ENCODE data around the gene LSP1. TPM values are rescaled to one million over a fixed set of nuclear protein-coding genes. Genes with fewer than 3 reads are reported as not detected.
A peak's percentile ranks its signal among the peaks of the same experiment; 100 is the strongest.

LSP1 gene
- total and polyA plus RNA-seq, 5 donors: 7.6 to 18.3 (median 13.8) TPM

GRCh38 chr11:1838077-1838425, 14.8 kb upstream of the LSP1 start:
- no peaks in the 10 kb centered on the region for H3K27me3 ChIP-seq (ENCODE audit: control insufficient read depth, insufficient read depth)
- no peaks in the 10 kb centered on the region for H3K9me3 ChIP-seq (ENCODE audit: control insufficient read depth, low read length)
- ATAC-seq: no peak
- no peak overlapping the region for H3K27ac ChIP-seq (ENCODE audit: low read length)
- no peak overlapping the region for H3K4me3 ChIP-seq (ENCODE audit: low read length)
- intact Hi-C loops (cut with DNase I): loop anchor here in 3 of 4 donors (5.0 to 10.0 kb wide), 3 partner anchors 186 to 317 kb away; no protein-coding TSS in a partner anchor
- DNase-seq: peak in 1 of 3 donors; percentile 60
- H3K4me1 ChIP-seq (ENCODE audit: control insufficient read depth, insufficient read depth, low read length): no peaks in the 10 kb centered on the region
- WGBS: 59% methylated on average over 17 of the region's 17 CpGs

- DNase-seq: peak; percentile 16 to 67 (median 58)
- Histone ChIP-seq H3K9me3 (ENCODE audit: control insufficient read depth, low read length) (no peaks in the 10 kb centered on the region), H3K4me3 (ENCODE audit: low read length) (no peak within 1 kb of the TSS), H3K27ac (ENCODE audit: low read length) (no peak within 1 kb of the TSS), H3K4me1 (ENCODE audit: control insufficient read depth, insufficient read depth, low read length) (no peaks in the 10 kb centered on the region), H3K27me3 (ENCODE audit: control insufficient read depth, insufficient read depth) (no peaks in the 10 kb centered on the region)
- ATAC-seq: no peak
- intact Hi-C loops (cut with DNase I): loop anchor here in 3 of 4 donors (5.0 to 10.0 kb wide), 3 partner anchors 186 to 316 kb away; no protein-coding TSS in a partner anchor
- 89% methylated on average over 32 of the region's 32 CpGs for WGBS
These were observed 14.3 kb upstream of the LSP1 start, which contains the start of gene TNNI2 for GRCh38 chr11:1838426-1839144. TSS of gene TNNI2 (plus strand) at chr11:1838981. CDS start at chr11:1839697, 716 bp downstream.

GRCh38 chr11:1839204-1839923, 13.5 kb upstream of the LSP1 start:
- 75% methylated on average over 12 of the region's 12 CpGs for WGBS
- no peak for ATAC-seq
- no peaks in the 10 kb centered on the region for H3K9me3 ChIP-seq (ENCODE audit: control insufficient read depth, low read length)
- no peak overlapping the region for H3K27ac ChIP-seq (ENCODE audit: low read length)
- H3K4me3 ChIP-seq (ENCODE audit: low read length): no peak overlapping the region
- peak; percentile 4 to 27 (median 17) for DNase-seq
- intact Hi-C loops (cut with DNase I): loop anchor here in 3 of 4 donors (5.0 to 10.0 kb wide), 3 partner anchors 187 to 315 kb away; no protein-coding TSS in a partner anchor
- no peaks in the 10 kb centered on the region for H3K4me1 ChIP-seq (ENCODE audit: control insufficient read depth, insufficient read depth, low read length)
- no peaks in the 10 kb centered on the region for H3K27me3 ChIP-seq (ENCODE audit: control insufficient read depth, insufficient read depth)

- no peaks in the 10 kb centered on the region for H3K4me1 ChIP-seq (ENCODE audit: control insufficient read depth, insufficient read depth, low read length)
- intact Hi-C loops (cut with DNase I): loop anchor here in 3 of 4 donors (5.0 to 10.0 kb wide), 6 partner anchors 47 to 315 kb away; partner anchors contain the start of genes MRPL23 (in 1 of the 3) and PRR33 (in 1 of the 3)
- DNase-seq (peak; percentile 51 to 85 (median 79)), ATAC-seq (no peak)
- H3K27me3 ChIP-seq (ENCODE audit: control insufficient read depth, insufficient read depth): no peaks in the 10 kb centered on the region
- no peak overlapping the region for H3K27ac ChIP-seq (ENCODE audit: low read length)
- H3K4me3 ChIP-seq (ENCODE audit: low read length): no peak overlapping the region
- 85% methylated on average over 26 of the region's 26 CpGs for WGBS
- H3K9me3 ChIP-seq (ENCODE audit: control insufficient read depth, low read length): no peaks in the 10 kb centered on the region
These were observed 12.7 kb upstream of the LSP1 start for GRCh38 chr11:1839924-1840779.

- Histone ChIP-seq H3K27ac (ENCODE audit: low read length) (no peak overlapping the region), H3K4me3 (ENCODE audit: low read length) (no peak overlapping the region), H3K9me3 (ENCODE audit: control insufficient read depth, low read length) (no peaks in the 10 kb centered on the region), H3K27me3 (ENCODE audit: control insufficient read depth, insufficient read depth) (no peaks in the 10 kb centered on the region), H3K4me1 (ENCODE audit: control insufficient read depth, insufficient read depth, low read length) (no peaks in the 10 kb centered on the region)
- DNase-seq (peak; percentile 11 to 66 (median 46)), ATAC-seq (no peak)
- WGBS: 95% methylated on average over 37 of the region's 37 CpGs
- intact Hi-C loops (cut with DNase I): loop anchor here in 2 of 4 donors (5.0 to 10.0 kb wide), 4 partner anchors 46 to 311 kb away; partner anchors contain the start of genes MRPL23 (in 1 of the 2) and PRR33 (in 1 of the 2)
These were observed 12.0 kb upstream of the LSP1 start for GRCh38 chr11:1840780-1841480.

DNA sequence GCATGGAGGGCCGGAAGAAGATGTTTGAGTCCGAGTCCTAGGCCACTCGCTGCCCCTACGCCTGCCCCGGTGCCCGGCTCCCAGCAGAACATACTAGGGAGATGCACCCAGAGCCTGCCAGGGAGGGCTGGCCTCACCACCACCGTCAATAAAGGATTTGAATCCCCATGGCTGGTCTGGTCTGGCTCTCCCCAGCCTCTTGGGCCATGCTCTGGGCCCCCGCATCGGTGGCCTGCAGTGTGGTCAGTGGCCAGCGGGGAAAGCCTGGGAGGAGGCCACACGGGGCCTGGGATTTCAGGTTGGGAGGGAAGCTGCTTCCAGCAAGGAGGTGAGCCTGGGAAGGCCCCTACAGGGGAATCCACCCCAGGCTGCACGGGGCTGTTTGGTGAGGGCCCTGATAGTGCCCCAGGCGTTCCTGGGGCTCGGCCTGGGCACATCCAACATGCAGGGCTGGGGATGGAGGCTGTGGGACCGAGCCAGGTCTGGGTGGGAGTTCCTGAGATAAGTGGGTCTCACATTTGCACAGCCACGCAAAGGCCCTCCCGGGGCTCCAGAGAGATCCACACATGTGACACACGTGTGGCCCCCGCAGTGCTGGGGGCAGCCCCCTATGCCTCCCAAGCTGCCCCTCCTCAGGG, 11.3 kb upstream of the LSP1 start:
- ATAC-seq (no peak), DNase-seq (peak; percentile 10 to 41 (median 22))
- Histone ChIP-seq H3K9me3 (ENCODE audit: control insufficient read depth, low read length) (no peaks in the 10 kb centered on the region), H3K27me3 (ENCODE audit: control insufficient read depth, insufficient read depth) (no peaks in the 10 kb centered on the region), H3K4me3 (ENCODE audit: low read length) (no peak overlapping the region), H3K27ac (ENCODE audit: low read length) (no peak overlapping the region), H3K4me1 (ENCODE audit: control insufficient read depth, insufficient read depth, low read length) (no peaks in the 10 kb centered on the region)
- 91% methylated on average over 19 of the region's 19 CpGs for WGBS
- intact Hi-C loops (cut with DNase I): loop anchor here in 2 of 4 donors (5.0 to 10.0 kb wide), 4 partner anchors 46 to 311 kb away; partner anchors contain the start of genes MRPL23 (in 1 of the 2) and PRR33 (in 1 of the 2)

DNA sequence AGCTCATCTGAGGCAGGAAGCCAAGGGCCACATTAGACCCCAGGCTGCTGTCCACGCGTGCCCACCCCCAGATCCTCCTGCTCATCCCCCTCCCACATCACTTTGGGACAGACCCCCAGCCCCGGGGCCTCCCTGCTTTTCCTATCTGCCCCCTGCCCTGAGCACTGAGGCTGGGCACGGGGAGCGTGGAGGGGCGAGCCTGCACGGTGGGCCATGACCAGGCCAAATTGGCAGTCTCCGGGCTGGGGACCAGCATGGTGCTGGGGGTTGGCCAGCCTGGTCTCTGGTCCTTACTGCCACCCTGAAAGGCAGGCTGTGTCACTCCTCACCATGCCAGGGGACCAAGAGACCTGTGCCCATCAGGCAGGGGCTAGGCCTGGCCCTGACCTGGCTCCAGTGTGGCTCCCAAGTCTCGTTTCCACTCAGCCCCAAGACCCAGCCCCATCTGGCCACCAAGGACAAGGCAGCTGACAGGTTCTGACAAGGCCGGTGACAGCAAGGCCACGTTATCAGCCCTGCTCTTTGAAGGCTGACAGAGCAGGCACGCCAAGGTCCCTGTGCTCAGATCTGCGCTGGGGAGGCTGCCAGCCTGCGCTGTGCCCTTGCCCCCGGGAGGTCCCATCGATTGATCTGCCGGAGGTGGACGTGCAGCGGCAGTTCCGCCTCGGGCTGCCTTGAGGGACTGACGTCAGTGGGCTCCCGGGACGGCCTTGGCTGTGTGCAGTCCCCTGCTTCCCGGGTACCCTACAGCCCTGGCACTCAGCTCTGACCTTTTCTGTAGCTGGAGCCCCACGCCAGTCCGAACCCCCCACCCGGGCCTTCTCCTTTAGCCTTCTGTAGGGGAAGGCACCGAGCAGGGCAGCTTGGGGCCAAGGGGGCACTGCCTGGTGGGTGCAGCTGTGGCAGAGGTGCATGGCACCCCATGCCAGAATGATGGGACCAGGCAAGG, 10.5 kb upstream of the LSP1 start:
- Histone ChIP-seq H3K9me3 (ENCODE audit: control insufficient read depth, low read length) (no peaks in the 10 kb centered on the region), H3K27ac (ENCODE audit: low read length) (no peak overlapping the region), H3K4me1 (ENCODE audit: control insufficient read depth, insufficient read depth, low read length) (no peaks in the 10 kb centered on the region), H3K4me3 (ENCODE audit: low read length) (no peak overlapping the region), H3K27me3 (ENCODE audit: control insufficient read depth, insufficient read depth) (no peaks in the 10 kb centered on the region)
- intact Hi-C loops (cut with DNase I): loop anchor here in 2 of 4 donors (5.0 to 10.0 kb wide), 4 partner anchors 45 to 310 kb away; partner anchors contain the start of genes MRPL23 (in 1 of the 2) and PRR33 (in 1 of the 2)
- 78% methylated on average over 29 of the region's 29 CpGs for WGBS
- peak; percentile 35 to 48 for ATAC-seq
- peak; percentile 54 to 78 (median 75) for DNase-seq

DNA sequence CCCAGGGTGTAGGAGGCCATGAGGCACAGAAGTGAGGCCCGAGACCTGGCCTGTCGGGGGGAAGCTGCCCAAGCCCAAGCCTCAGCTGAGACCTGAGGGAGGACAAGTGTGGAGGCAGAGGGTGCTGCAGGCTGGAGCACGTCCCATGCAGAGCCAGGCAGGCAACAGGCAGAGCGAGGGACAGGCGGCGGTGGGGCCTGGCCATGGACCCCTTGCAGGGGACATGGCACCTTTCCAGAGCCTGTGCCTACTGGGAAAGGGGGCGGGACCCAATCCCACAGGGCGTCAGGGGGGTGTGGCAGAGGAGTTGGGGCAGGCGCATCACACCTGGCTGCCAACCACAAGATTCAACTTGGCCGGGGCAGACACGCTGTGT, 9.8 kb upstream of the LSP1 start:
- ATAC-seq (no peak), DNase-seq (peak; percentile 10 to 56 (median 36))
- Histone ChIP-seq H3K27me3 (ENCODE audit: control insufficient read depth, insufficient read depth) (no peaks in the 10 kb centered on the region), H3K27ac (ENCODE audit: low read length) (no peak overlapping the region), H3K9me3 (ENCODE audit: control insufficient read depth, low read length) (no peaks in the 10 kb centered on the region), H3K4me3 (ENCODE audit: low read length) (no peak overlapping the region), H3K4me1 (ENCODE audit: control insufficient read depth, insufficient read depth, low read length) (no peaks in the 10 kb centered on the region)
- intact Hi-C loops (cut with DNase I): loop anchor here in 2 of 4 donors (5.0 to 10.0 kb wide), 4 partner anchors 44 to 309 kb away; partner anchors contain the start of genes MRPL23 (in 1 of the 2) and PRR33 (in 1 of the 2)
- 76% methylated on average over 11 of the region's 11 CpGs for WGBS

DNA sequence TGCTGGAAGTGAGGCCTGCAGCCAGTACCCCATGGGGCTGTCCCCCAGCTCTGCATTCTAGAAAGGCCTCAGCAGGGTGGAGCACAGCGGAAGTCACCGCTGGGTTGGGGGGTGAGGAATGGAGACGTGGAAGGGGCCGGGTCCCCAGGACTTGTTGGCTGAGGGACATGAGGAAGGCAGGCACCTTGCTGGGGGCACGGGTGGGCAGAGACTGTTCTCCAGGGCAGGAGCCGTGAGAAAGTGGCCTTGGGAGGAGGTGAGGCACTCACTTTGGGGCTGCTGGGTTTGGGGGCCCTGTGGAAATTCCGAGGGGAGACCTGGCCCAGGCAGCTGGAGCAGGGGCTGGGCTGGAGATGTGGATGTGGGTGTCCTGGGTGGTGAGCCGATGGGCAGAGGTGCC, 9.1 kb upstream of the LSP1 start:
- WGBS: 85% methylated on average over 8 of the region's 8 CpGs
- intact Hi-C loops (cut with DNase I): loop anchor here in 2 of 4 donors (5.0 to 10.0 kb wide), 4 partner anchors 44 to 309 kb away; partner anchors contain the start of genes MRPL23 (in 1 of the 2) and PRR33 (in 1 of the 2)
- H3K4me3 ChIP-seq (ENCODE audit: low read length): no peak overlapping the region
- no peaks in the 10 kb centered on the region for H3K27me3 ChIP-seq (ENCODE audit: control insufficient read depth, insufficient read depth)
- ATAC-seq: no peak
- no peaks in the 10 kb centered on the region for H3K9me3 ChIP-seq (ENCODE audit: control insufficient read depth, low read length)
- no peak overlapping the region for H3K27ac ChIP-seq (ENCODE audit: low read length)
- H3K4me1 ChIP-seq (ENCODE audit: control insufficient read depth, insufficient read depth, low read length): no peaks in the 10 kb centered on the region
- DNase-seq: peak in 1 of 3 donors; percentile 22

Data from right cardiac atrium (tissue), 5 donors.